Memory B cell (primary cell): Measurements from ENCODE around the gene ERFL.

ENCODE experiments used
- ATAC-seq: fragments of 150-1000 bp; cut with Tn5 transposase; 2 replicates; pipeline ENCODE4 v1.10.0; 2021; ENCODE audit warnings: low read depth, mild to moderate bottlenecking, moderate library complexity
- DNase-seq, 2 donors: peaks; one replicate each; pipeline ENCODE4 v3.0.0; 2022; ENCODE audit warnings: low spot score in 2 of 2
- H3K27ac Mint-ChIP-seq: one replicate; pipeline ENCODE4 v1.8.0; 2022; ENCODE audit warnings: mild to moderate bottlenecking, moderate library complexity, mixed read lengths
- H3K27me3 Mint-ChIP-seq: one replicate; pipeline ENCODE4 v1.8.0; 2022; ENCODE audit warnings: mixed read lengths
- H3K36me3 Mint-ChIP-seq: one replicate; pipeline ENCODE4 v1.8.0; 2022; ENCODE audit warnings: mild to moderate bottlenecking, mixed read lengths
- H3K4me1 Mint-ChIP-seq: one replicate; pipeline ENCODE4 v1.8.0; 2022; ENCODE audit warnings: mixed read lengths
- H3K4me3 Mint-ChIP-seq: one replicate; pipeline ENCODE4 v1.8.0; 2022; ENCODE audit warnings: mild to moderate bottlenecking, moderate library complexity, mixed read lengths
- H3K9me3 Mint-ChIP-seq: one replicate; pipeline ENCODE4 v1.8.0; 2022; ENCODE audit warnings: mixed read lengths

Gene ERFL

GRCh38 chr19:41868120-41868988 is 59.9 kb downstream of the ERFL start:
- Mint-ChIP-seq H3K36me3 (peaks cover 20% of the 10 kb centered on the region), H3K27me3 (no peaks in the 10 kb centered on the region)

GRCh38 chr19:41866284-41866683 is 62.0 kb downstream of the ERFL start:
- H3K36me3 Mint-ChIP-seq: peaks cover 24% of the 10 kb centered on the region
- DNase-seq: no peak
- peak overlapping the region; percentile 78 for H3K27ac Mint-ChIP-seq
- no peak overlapping the region for H3K4me3 Mint-ChIP-seq
- H3K9me3 Mint-ChIP-seq: no peaks in the 10 kb centered on the region
- no peaks in the 10 kb centered on the region for H3K27me3 Mint-ChIP-seq
- ATAC-seq: peak; percentile 34
- peaks cover 47% of the 10 kb centered on the region for H3K4me1 Mint-ChIP-seq

More at GRCh38 chr19:41868120-41868988, 59.9 kb downstream of the ERFL start:
- no peak overlapping the region for H3K4me3 Mint-ChIP-seq
- no peaks in the 10 kb centered on the region for H3K9me3 Mint-ChIP-seq
- peaks cover 52% of the 10 kb centered on the region for H3K4me1 Mint-ChIP-seq
- no peak for ATAC-seq
- no peak for DNase-seq
- peak overlapping the region; percentile 93 for H3K27ac Mint-ChIP-seq

GRCh38 chr19:41864374-41864773 is 63.9 kb downstream of the ERFL start:
- no peak for DNase-seq
- Mint-ChIP-seq H3K36me3 (peaks cover 17% of the 10 kb centered on the region), H3K27me3 (no peaks in the 10 kb centered on the region), H3K27ac (peak overlapping the region; percentile 84), H3K4me3 (no peak overlapping the region), H3K4me1 (peaks cover 41% of the 10 kb centered on the region), H3K9me3 (no peaks in the 10 kb centered on the region)
- ATAC-seq: no peak

DNA sequence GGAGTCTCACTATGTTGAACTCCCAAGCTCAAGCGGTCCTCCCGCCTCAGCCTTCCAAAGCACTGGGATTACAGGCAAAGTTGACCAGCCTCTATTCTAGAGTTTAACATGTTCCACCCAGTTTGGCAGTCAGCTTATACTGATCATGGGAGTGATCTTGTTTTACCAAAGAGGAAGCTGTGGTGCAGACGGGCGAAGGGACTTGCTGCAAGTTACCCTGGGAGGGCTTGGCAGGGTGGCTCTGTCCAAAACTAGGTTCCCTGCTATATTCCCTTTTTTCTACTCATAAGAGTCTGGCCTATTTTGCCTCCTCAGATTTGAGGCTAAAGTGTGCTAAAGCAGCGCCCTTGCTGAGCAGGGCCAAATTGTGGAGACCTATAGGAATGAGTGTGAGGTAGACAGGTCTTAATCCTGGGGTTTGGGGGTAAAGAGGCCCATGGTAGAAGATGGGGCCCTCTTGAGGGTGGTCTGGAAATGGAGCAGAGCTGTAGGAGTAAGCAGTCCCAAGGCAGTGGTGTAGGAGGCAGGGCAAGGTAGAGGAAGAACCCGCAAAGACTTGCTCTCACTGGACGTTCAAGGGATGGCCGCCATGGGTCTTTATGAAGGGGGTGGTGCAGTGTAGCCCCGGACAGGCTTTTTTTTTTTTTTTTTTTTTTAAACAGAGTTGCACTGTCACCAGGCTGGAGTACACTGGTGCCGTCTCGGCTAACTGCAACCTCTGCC is 64.9 kb downstream of the ERFL start:
- no peak for DNase-seq
- H3K9me3 Mint-ChIP-seq: no peaks in the 10 kb centered on the region
- peak overlapping the region; percentile 22 for H3K4me3 Mint-ChIP-seq
- no peak for ATAC-seq
- peaks cover 37% of the 10 kb centered on the region for H3K4me1 Mint-ChIP-seq
- H3K36me3 Mint-ChIP-seq: peaks cover 17% of the 10 kb centered on the region
- H3K27me3 Mint-ChIP-seq: no peaks in the 10 kb centered on the region
- peak overlapping the region; percentile 84 for H3K27ac Mint-ChIP-seq

- Mint-ChIP-seq H3K4me1 (peaks cover 30% of the 10 kb centered on the region), H3K27me3 (no peaks in the 10 kb centered on the region), H3K9me3 (no peaks in the 10 kb centered on the region), H3K27ac (peak overlapping the region; percentile 56), H3K36me3 (peaks cover 13% of the 10 kb centered on the region), H3K4me3 (peak overlapping the region; percentile 37)
- DNase-seq: no peak
- ATAC-seq: no peak
Measured at GRCh38 chr19:41862445-41862986, 65.7 kb downstream of the ERFL start.

DNA sequence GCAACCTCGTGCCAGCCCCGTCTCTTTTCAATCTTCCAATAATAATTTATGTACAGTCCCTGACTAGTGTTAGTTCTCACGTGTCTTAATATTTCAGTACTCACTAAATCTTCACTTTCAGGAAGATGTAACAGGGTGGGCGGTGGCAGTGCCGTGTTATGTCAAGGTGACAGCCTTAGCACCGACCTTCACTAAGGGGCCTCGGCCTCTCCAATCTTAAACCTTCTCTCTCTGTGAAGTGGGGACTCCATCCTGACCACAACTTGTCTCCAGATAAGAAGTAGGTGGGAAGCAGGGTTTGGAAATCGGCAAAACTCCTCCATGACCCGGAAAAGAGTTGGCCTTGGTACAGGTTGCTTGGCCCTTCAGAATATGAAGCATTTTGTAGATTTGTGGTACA is 66.4 kb downstream of the ERFL start:
- Mint-ChIP-seq H3K27me3 (no peaks in the 10 kb centered on the region), H3K9me3 (no peaks in the 10 kb centered on the region), H3K4me1 (peaks cover 30% of the 10 kb centered on the region), H3K27ac (peak overlapping the region; percentile 85), H3K4me3 (peak overlapping the region; percentile 88), H3K36me3 (peaks cover 13% of the 10 kb centered on the region)
- ATAC-seq (no peak), DNase-seq (no peak)

DNA sequence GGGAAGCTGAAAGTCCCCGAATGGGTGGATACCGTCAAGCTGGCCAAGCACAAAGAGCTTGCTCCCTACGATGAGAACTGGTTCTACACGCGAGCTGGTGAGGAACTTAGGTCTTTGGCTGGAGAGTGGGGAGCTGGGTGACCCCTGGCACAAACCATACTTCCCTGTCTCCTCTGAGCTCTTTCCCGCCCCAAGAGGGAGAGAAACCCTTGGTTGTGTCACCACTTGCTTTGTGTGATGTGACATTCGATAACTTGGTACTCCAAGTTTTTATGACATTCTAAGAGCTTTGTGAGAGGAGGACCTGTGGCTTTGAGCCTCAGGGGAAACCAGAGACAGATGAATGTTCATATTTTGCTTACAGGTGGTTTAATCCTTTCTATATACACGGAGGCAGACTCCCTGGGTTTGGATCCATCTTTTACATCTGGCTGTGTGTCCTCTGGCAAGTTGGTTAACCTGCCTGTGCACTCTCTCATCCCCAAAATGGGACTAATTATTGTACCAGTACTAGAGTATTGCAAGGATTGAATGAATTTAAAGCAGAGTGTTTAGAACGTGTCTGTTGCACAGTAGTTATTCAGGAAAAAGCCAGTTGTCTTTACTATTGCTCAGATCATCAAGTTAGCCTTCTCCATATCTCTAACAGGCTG is 67.0 kb downstream of the ERFL start:
- Mint-ChIP-seq H3K4me1 (peaks cover 27% of the 10 kb centered on the region), H3K27me3 (no peaks in the 10 kb centered on the region), H3K9me3 (no peaks in the 10 kb centered on the region), H3K27ac (peak overlapping the region; percentile 85), H3K36me3 (peaks cover 13% of the 10 kb centered on the region), H3K4me3 (peak overlapping the region; percentile 88)
- ATAC-seq (no peak), DNase-seq (no peak)

DNA sequence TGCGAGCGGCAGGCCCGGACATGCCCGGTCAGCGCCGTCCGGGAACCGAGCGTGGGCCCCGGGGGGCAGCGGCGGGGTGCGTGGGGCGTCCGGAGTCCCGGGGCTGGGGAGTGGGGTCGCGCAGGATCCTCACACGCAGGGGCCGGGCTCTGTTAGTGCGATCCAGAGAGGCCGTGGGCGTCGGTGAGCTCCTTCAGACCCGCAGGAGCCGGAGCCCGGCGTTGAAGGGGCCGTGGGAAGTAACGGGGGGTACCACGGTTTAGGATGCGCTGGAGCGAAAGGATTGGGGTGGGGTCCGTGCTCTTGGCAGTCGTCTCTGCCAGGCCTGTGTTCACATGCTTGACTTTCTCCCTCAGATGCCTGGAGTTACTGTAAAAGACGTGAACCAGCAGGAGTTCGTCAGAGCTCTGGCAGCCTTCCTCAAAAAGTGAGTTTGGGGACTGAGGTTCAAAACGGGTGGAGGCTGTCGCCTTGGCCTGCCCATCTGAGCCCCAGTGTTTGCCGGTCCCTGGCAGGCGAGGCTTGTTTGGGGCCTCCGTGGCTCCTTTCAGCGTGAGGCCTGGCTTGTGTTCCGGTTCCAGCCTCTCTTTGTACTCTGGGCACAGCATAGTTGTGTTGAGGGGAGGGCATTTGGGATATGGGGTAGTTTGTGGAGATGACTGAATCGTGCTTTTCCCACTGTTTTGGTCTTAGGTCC is 67.7 kb downstream of the ERFL start:
- H3K36me3 Mint-ChIP-seq: peaks cover 13% of the 10 kb centered on the region
- DNase-seq: no peak
- peak overlapping the region; percentile 85 for H3K27ac Mint-ChIP-seq
- peak overlapping the region; percentile 88 for H3K4me3 Mint-ChIP-seq
- no peak for ATAC-seq
- no peaks in the 10 kb centered on the region for H3K9me3 Mint-ChIP-seq
- peaks cover 25% of the 10 kb centered on the region for H3K4me1 Mint-ChIP-seq
- H3K27me3 Mint-ChIP-seq: no peaks in the 10 kb centered on the region

GRCh38 chr19:41859618-41860418 is 68.4 kb downstream of the ERFL start, which contains the start of gene RPS19:
RPS19 (plus strand) TSS chr19:41860255; CDS start chr19:41860775, 520 bp downstream.
- H3K27me3 Mint-ChIP-seq: no peaks in the 10 kb centered on the region
- peak within 1 kb of the TSS; percentile 88 for H3K4me3 Mint-ChIP-seq
- peak within 1 kb of the TSS; percentile 85 for H3K27ac Mint-ChIP-seq
- H3K9me3 Mint-ChIP-seq: no peaks in the 10 kb centered on the region
- H3K36me3 Mint-ChIP-seq: peaks cover 13% of the 10 kb centered on the region
- DNase-seq: peak; percentile 98
- peak; percentile 82 for ATAC-seq
- H3K4me1 Mint-ChIP-seq: peaks cover 25% of the 10 kb centered on the region

GRCh38 chr19:41859213-41859617 is 69.0 kb downstream of the ERFL start:
- Mint-ChIP-seq H3K36me3 (peaks cover 13% of the 10 kb centered on the region), H3K27me3 (peaks cover 3% of the 10 kb centered on the region), H3K9me3 (no peaks in the 10 kb centered on the region), H3K4me1 (peaks cover 24% of the 10 kb centered on the region), H3K4me3 (peak overlapping the region; percentile 88), H3K27ac (peak overlapping the region; percentile 85)
- ATAC-seq (no peak), DNase-seq (no peak)
